Uterus (tissue), 4 donors: ENCODE results near the gene SRCIN1. TPM values are rescaled to one million over a fixed set of nuclear protein-coding genes. Genes with fewer than 3 reads are reported as not detected.

Experiments
- DNase-seq, 2 donors: peaks; one replicate each; pipeline ENCODE4 v3.0.0-alpha.2; 2019 to 2020
- H3K27ac ChIP-seq, 2 donors: fragments of 200-600 bp; sonication (generic); 1 replicate in 1 of 2; 2 replicates in 1 of 2; pipeline ENCODE4 v1.5.1; 2016 to 2018
- H3K27me3 ChIP-seq, 2 donors: fragments of 200-600 bp; sonication (generic); one replicate each; pipeline ENCODE4 v1.5.1; 2018 to 2019; ENCODE audit warnings: control low read depth in 1 of 2
- H3K36me3 ChIP-seq, 2 donors: fragments of 200-600 bp; sonication (generic); one replicate each; pipeline ENCODE4 v1.5.1; 2019; ENCODE audit warnings: control low read depth in 1 of 2
- H3K4me1 ChIP-seq, 2 donors: fragments of 200-600 bp; sonication (generic); one replicate each; pipeline ENCODE4 v1.5.1; 2018 to 2019; ENCODE audit warnings: control low read depth in 1 of 2
- H3K4me3 ChIP-seq, 2 donors: fragments of 200-600 bp; sonication (generic); 1 replicate in 1 of 2; 2 replicates in 1 of 2; pipeline ENCODE4 v1.5.1; 2018 to 2019; ENCODE audit warnings: mild to moderate bottlenecking in 1 of 2
- H3K9me3 ChIP-seq, 2 donors: fragments of 200-600 bp; sonication (generic); one replicate each; pipeline ENCODE4 v1.5.1; 2019; ENCODE audit warnings: control low read depth in 1 of 2
- POLR2A ChIP-seq, 2 donors: fragments of 450-650 bp; IDR thresholded peaks; one replicate each; pipeline ENCODE4 v1.6.1; 2016; ENCODE audit warnings: antibody characterized with exemption in 2 of 2, mild to moderate bottlenecking in 1 of 2, moderate library complexity in 1 of 2
- intact Hi-C: fragments of 100-400 bp; cut with DNase I; formaldehyde crosslinking; loops from one replicate; pipeline ENCODE4 v1.15.1; 2023; ENCODE audit warnings: low total_unique reads
- total RNA-seq, 4 donors: library from RNA; depleted of rRNA in 3 of 4; stranded (reverse); fragments of >200 nt in 3 of 4; gene quantifications; one replicate each; pipeline versions ENCODE4 v1.1.0 to v1.2.4, GENCODE V29; 2014 to 2023
- TF ChIP-seq, protein P1 (sequence below), 4 experiments: fragments of 200-600 bp in 2 of 4; fragments of 450-650 bp in 2 of 4; sonication (generic) in 2 of 4; IDR thresholded peaks; one replicate each; pipeline ENCODE4 v1.5.1; 2016 to 2019; ENCODE audit warnings: antibody characterized with exemption in 4 of 4, mild to moderate bottlenecking in 2 of 4, moderate library complexity in 1 of 4
- donor health status: DM: yes; HTN: yes; CAD: no.

The SRCIN1 gene
- total RNA-seq, 4 donors from 2014 or later, result 3.4 to 6.6 TPM; not detected in 2

GRCh38 chr17:38613981-38614779 lies 8.4 kb upstream of the SRCIN1 start:
- intact Hi-C loops, result no loop called here
- H3K27ac ChIP-seq, result no peak overlapping the region
- H3K27me3 ChIP-seq, result peaks cover 0 to 8% of the 10 kb centered on the region in 2 donors
- H3K36me3 ChIP-seq, result no peaks in the 10 kb centered on the region
- H3K9me3 ChIP-seq, result peaks cover 0 to 5% of the 10 kb centered on the region in 2 donors
- no peak for DNase-seq
- TF ChIP-seq, protein P1, sequence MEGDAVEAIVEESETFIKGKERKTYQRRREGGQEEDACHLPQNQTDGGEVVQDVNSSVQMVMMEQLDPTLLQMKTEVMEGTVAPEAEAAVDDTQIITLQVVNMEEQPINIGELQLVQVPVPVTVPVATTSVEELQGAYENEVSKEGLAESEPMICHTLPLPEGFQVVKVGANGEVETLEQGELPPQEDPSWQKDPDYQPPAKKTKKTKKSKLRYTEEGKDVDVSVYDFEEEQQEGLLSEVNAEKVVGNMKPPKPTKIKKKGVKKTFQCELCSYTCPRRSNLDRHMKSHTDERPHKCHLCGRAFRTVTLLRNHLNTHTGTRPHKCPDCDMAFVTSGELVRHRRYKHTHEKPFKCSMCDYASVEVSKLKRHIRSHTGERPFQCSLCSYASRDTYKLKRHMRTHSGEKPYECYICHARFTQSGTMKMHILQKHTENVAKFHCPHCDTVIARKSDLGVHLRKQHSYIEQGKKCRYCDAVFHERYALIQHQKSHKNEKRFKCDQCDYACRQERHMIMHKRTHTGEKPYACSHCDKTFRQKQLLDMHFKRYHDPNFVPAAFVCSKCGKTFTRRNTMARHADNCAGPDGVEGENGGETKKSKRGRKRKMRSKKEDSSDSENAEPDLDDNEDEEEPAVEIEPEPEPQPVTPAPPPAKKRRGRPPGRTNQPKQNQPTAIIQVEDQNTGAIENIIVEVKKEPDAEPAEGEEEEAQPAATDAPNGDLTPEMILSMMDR (IDR thresholded peaks at IDR 0.05), result no peak
- no peak for TF ChIP-seq POLR2A (IDR thresholded peaks at IDR 0.05)
- no peaks in the 10 kb centered on the region for H3K4me1 ChIP-seq
- H3K4me3 ChIP-seq, result no peak overlapping the region

DNA sequence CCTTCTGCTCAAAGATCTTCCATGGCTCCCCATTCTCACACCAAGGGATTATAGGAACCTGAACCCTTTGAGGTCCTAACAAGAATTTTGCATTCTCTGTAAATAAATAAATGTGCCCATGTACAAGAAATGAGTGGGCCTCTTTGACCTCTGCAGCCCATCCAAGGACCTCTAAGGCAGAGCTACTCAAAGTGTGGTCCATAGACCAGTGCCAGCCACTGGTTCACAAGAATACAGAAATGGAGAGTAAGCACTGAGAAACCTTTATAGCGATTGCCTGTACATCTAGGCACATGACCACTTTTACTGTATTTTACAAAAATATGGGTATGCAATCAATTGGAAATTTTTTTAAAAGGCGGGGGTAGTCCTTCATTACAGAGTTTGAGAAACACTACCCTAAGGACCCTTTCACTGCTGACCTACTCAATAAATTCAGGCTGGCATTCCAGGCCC lies 7.8 kb upstream of the SRCIN1 start:
- intact Hi-C loops, result no loop called here
- no peak overlapping the region for H3K4me3 ChIP-seq
- H3K27ac ChIP-seq, result no peak overlapping the region
- DNase-seq, result no peak
- peaks cover 0 to 5% of the 10 kb centered on the region in 2 donors for H3K9me3 ChIP-seq
- TF ChIP-seq, protein P1 (IDR thresholded peaks at IDR 0.05), result no peak
- TF ChIP-seq POLR2A (IDR thresholded peaks at IDR 0.05), result no peak
- H3K27me3 ChIP-seq, result peaks cover 0 to 11% of the 10 kb centered on the region in 2 donors
- H3K36me3 ChIP-seq, result no peaks in the 10 kb centered on the region
- H3K4me1 ChIP-seq, result no peaks in the 10 kb centered on the region

DNA sequence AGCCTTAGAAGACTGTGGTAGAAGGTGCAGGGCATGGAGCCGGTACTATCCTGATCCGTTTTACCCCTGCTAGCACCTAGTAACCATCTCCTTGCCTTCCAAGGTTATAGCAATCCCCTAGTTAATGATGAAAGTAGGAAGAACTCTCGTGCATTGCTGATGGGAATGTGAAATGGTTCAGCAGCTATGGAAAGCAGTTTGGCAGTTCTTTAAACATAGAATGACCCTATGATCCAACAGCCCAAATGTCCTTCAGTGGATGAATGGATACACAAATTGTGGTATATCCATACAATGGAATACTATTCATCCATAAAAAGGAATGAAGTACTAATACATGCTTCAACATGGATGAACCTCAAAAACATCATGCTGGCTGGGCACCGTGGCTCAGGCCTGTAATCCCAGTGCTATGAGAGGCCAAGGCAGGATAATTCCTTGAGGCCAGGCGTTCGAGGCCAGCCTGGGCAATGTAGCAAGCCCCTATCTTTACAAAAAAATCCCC lies 6.2 kb upstream of the SRCIN1 start:
- H3K4me1 ChIP-seq, result no peaks in the 10 kb centered on the region
- TF ChIP-seq, protein P1 (IDR thresholded peaks at IDR 0.05), result no peak
- no peak for TF ChIP-seq POLR2A (IDR thresholded peaks at IDR 0.05)
- H3K36me3 ChIP-seq, result no peaks in the 10 kb centered on the region
- intact Hi-C loops, result no loop called here
- H3K27ac ChIP-seq, result no peak overlapping the region
- H3K27me3 ChIP-seq, result peaks cover 0 to 14% of the 10 kb centered on the region in 2 donors
- H3K4me3 ChIP-seq, result no peak overlapping the region
- H3K9me3 ChIP-seq, result peaks cover 0 to 5% of the 10 kb centered on the region in 2 donors
- DNase-seq, result no peak

DNA sequence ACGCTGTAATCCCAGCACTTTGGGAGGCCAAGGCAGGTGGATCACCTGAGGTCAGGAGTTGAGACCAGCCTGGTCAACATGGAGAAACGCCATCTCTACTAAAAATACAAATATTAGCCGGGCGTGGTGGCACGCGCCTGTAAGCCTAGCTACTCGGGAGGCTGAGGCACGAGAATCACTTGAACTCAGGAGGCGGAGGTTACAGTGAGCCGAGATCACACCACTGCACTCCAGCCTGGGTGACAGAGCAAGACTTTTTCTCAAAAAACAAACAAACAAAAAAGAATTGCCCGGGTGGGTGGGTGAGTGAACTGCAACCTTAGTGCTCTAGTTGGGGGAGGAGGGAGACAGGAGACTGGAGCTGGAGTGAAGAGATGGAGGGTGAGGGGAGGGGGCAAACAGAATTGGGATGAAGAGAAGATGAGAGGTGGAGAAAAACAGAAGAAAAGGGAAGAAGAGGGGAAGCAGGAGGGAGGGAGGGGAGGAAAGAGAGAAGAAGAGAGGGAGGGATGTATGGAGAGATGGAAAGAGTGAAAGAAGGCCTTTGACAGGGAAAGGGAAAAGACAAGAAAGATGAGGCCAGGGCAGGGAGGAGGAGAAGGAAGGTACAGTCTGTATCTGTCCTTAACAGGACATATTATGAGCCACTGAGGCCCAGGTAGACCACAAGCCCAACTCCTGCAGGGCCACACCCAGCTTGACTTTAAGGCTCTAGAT lies 5.5 kb upstream of the SRCIN1 start:
- peaks cover 0 to 14% of the 10 kb centered on the region in 2 donors for H3K27me3 ChIP-seq
- peaks cover 0 to 5% of the 10 kb centered on the region in 2 donors for H3K9me3 ChIP-seq
- H3K4me3 ChIP-seq, result no peak overlapping the region
- intact Hi-C loops, result no loop called here
- H3K27ac ChIP-seq, result no peak overlapping the region
- TF ChIP-seq, protein P1 (IDR thresholded peaks at IDR 0.05), result no peak
- TF ChIP-seq POLR2A (IDR thresholded peaks at IDR 0.05), result no peak
- DNase-seq, result no peak
- H3K4me1 ChIP-seq, result peaks cover 0 to 5% of the 10 kb centered on the region in 2 donors
- H3K36me3 ChIP-seq, result no peaks in the 10 kb centered on the region
